Fibroblast of villous mesenchyme (primary cell): ENCODE results near the gene APBA3. TPM values are rescaled to one million over a fixed set of nuclear protein-coding genes. Genes with fewer than 3 reads are reported as not detected.

ENCODE experiments used
- DNase-seq: peaks from one replicate; pipeline ENCODE4 v3.0.0-alpha.2; 2010; ENCODE audit warnings: low read depth
- H3K4me3 ChIP-seq: 2 replicates; pipeline ENCODE4 v1.5.1; 2011; ENCODE audit warnings: low read depth, mild to moderate bottlenecking, low read length
- total RNA-seq: library from RNA; depleted of rRNA; stranded (reverse); fragments of >200 nt; gene quantifications from 2 replicates; pipeline ENCODE4 v1.2.3, GENCODE V29; 2012
- TF ChIP-seq, protein P1 (sequence below): IDR thresholded peaks from 2 replicates; pipeline ENCODE4 v1.5.1; 2012; ENCODE audit warnings: low read depth, mild to moderate bottlenecking, low read length; ENCODE audit not compliant: insufficient read depth

Gene APBA3
- total RNA-seq, 1 donor, result 19.4 TPM

- TF ChIP-seq, protein P1, sequence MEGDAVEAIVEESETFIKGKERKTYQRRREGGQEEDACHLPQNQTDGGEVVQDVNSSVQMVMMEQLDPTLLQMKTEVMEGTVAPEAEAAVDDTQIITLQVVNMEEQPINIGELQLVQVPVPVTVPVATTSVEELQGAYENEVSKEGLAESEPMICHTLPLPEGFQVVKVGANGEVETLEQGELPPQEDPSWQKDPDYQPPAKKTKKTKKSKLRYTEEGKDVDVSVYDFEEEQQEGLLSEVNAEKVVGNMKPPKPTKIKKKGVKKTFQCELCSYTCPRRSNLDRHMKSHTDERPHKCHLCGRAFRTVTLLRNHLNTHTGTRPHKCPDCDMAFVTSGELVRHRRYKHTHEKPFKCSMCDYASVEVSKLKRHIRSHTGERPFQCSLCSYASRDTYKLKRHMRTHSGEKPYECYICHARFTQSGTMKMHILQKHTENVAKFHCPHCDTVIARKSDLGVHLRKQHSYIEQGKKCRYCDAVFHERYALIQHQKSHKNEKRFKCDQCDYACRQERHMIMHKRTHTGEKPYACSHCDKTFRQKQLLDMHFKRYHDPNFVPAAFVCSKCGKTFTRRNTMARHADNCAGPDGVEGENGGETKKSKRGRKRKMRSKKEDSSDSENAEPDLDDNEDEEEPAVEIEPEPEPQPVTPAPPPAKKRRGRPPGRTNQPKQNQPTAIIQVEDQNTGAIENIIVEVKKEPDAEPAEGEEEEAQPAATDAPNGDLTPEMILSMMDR, result no peak
- DNase-seq, result no peak
- H3K4me3 ChIP-seq, result no peak overlapping the region
Observed at GRCh38 chr19:3771000-3771905, 9.8 kb upstream of the APBA3 start.

- TF ChIP-seq, protein P1, result no peak
- DNase-seq, result no peak
- H3K4me3 ChIP-seq, result no peak overlapping the region
Observed at GRCh38 chr19:3770136-3770999, 8.9 kb upstream of the APBA3 start.

GRCh38 chr19:3769494-3769893, 8.0 kb upstream of the APBA3 start:
- no peak overlapping the region for H3K4me3 ChIP-seq
- no peak for DNase-seq
- TF ChIP-seq, protein P1, result no peak

- DNase-seq, result no peak
- TF ChIP-seq, protein P1, result no peak
- H3K4me3 ChIP-seq, result no peak overlapping the region
Observed at GRCh38 chr19:3768748-3769099, 7.2 kb upstream of the APBA3 start.

DNA sequence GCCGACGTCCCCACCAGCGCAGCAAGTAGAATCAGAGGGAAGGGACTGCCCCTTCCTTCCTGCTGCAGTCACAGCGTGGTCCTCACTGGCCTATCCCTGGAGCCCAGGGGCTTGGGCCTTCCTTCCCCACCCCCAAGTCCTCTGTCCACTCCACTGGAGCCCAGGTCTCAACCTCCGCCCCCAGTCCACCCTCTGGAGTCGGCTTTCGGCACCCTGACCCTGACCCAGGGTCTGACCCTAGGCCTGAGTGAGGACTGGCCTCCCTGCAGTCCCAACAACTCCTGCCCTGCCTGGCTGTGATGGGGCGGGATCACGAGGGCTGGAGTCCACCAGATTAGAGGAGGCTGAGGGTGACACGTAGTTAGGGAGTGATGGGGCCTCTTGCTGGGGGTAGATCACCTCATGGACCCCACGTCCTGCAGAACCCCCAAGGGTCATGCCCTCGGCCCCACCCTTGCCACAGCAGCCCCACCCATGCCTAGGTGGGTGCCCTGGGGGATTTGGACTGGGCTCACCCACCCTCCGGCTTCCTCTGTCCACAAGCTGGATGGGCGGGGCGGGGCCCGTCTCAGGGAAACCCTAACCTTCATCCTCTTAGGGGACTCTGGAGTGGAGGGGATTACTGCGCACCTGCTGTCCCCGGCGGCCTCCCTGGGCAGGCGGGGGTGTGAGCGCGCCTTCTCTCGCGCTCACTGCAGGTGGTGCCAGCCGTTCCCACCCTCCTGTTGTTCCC, 6.7 kb upstream of the APBA3 start:
- no peak for DNase-seq
- no peak overlapping the region for H3K4me3 ChIP-seq
- TF ChIP-seq, protein P1, result no peak

- H3K4me3 ChIP-seq, result no peak overlapping the region
- TF ChIP-seq, protein P1, result no peak
- no peak for DNase-seq
Observed at GRCh38 chr19:3767050-3767449, 5.6 kb upstream of the APBA3 start.
